GM20431 (cell line): ENCODE data around the gene SLC25A42.

Source experiments
- in situ Hi-C: fragments of 300-500 bp; cut with MseI, MboI; formaldehyde crosslinking; loops from one replicate; pipeline ENCODE4 v1.15.0; 2020; ENCODE audit warnings: low sequenced_read_pairs; ENCODE audit not compliant: unreplicated experiment

The SLC25A42 gene

GRCh38 chr19:19154768-19155494 is 91.1 kb downstream of the SLC25A42 start:
- in situ Hi-C loops, result no loop called here

DNA sequence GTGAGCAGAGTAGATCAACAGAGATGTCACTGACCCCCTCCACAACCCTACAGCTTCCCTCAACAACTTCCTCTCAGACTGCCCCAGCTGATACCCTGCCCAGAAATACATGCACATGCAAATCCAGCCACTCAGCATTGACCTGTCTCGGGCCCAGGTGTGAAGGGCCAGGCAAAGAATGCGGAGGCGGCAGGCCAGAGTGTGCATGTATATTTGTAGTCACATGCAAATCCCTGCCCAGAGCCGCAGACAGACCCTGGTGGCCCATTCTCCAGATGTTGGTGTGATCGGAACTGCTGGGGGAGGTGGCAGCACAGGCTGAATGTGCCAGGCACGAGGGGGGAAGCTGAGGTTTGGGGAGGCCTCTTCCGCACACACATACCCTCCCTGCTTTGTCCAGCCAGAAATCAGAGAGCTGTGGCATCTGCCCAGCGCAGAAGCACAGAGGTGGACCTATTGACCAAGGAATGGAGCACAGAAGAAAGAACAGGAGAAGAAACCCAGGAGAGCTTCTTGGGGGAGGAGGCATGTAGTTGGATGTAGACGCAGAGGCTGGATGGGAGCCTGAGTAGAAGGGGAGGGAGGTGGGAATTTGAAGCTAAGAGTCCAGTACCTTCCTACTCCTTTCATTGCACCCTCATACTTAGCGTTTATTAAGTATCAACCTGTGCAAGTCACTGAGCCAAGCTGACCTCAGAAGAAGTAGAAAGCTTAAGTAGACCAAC is 91.9 kb downstream of the SLC25A42 start:
- in situ Hi-C loops, result no loop called here

GRCh38 chr19:19157808-19158207 is 94.0 kb downstream of the SLC25A42 start:
- in situ Hi-C loops, result no loop called here

GRCh38 chr19:19159534-19159933 is 95.7 kb downstream of the SLC25A42 start:
- in situ Hi-C loops, result no loop called here

DNA sequence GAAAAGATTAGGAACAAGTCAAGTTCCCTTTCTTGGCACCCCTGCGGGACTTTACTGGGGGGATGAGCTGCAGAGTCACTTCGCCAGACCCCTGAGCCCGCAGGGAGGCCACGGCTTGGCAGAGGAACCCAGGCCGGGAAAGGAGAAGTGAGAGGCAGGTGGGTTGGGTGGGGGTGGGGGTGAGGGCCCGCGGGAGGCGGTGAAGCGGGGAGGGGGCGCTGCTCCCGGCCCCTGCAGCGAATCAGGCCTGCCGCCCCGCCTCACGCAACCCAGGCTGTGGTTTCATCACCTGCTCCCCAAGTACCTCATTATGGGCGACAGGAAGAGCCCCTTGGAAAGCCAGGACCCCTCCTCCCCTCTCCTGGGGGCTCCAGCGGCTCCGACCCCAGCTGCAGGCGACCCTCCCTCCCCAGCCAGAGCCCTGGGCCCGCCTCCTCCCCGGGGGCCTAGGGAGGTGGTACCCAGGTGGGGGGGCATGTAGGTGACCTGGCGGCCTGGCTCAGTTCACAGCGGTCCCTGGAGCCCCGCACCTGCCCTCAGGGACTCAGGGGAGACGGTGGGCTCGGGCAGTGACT is 96.8 kb downstream of the SLC25A42 start:
- in situ Hi-C loops, result no loop called here

DNA sequence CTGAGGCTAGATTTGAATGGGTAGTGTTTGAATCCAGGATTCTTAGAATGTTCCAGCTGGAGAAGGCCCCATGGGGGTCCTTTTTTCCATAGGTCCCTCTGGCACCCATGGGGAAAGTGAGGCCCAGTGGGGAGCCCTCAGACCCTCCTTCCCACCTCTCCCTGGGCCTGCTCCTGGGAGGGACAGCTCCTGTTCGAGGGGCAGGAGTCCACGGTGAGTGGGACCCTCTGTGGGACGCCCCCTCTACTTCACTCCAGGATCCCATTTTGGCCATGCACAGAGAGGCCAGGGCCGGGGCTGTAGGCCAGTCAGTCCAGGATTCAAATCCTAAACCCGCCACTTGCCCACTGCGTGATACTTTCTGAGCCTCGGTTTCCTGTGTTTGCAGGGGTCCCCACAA is 98.7 kb downstream of the SLC25A42 start:
- in situ Hi-C loops, result no loop called here
